GM18519 (cell line): ENCODE measurements around the gene OSTF1.

Source experiments
- ATAC-seq: cut with Tn5 transposase; IDR thresholded peaks from one replicate; pipeline ENCODE4 v1.9.1; 2021; ENCODE audit warnings: mild to moderate bottlenecking, moderate library complexity; ENCODE audit not compliant: unreplicated experiment, low FRiP score

OSTF1 gene

GRCh38 chr9:75083188-75083970 is 4.9 kb upstream of the OSTF1 start:
- no peak for ATAC-seq

DNA sequence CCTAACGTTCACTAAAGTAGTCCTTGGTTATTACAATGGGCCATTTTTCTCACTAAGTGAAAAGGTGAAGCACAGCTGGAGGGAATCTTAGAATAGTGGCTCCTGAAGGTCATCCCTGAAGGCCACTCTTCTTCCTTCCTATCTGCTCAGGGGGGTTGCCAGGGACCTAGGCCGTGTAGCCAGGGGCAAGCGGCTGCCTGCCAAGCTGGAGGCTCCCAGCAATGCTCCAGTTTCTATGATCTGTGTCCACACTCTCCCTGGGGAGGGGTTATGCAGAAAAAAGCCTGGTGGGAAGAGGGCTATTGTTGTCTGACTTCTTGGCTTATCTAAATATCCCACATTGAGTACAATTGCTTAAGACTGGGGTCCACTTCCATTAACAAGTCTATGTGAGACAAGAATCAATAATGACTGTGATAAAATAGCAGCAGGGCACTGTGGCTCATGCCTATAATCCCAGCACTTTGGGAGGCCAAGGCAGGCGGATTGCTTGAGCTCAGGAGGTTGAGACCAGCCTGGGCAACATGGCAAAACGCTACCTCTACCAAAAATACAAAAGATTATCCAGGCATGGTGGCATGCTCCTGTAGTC is 4.1 kb upstream of the OSTF1 start:
- no peak for ATAC-seq

DNA sequence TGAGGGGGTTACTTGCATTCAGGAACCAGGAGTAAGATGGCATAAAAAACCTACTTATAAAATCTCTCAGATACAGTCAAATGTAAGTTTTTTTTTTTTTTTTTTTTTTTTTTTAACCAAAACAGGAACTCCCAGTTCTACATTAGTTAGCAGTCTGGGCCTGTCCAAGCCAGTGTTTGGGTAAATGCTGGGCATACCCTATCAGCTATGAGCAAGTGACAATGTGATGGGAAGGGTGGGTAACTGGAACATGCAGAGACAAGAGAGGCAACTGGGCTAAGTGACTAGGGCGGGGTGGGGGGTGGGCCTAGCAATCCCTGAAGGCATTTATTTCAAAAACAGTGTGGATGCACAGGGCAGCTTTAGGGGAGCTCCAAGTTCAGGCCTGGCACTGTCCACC is 2.7 kb upstream of the OSTF1 start:
- no peak for ATAC-seq

DNA sequence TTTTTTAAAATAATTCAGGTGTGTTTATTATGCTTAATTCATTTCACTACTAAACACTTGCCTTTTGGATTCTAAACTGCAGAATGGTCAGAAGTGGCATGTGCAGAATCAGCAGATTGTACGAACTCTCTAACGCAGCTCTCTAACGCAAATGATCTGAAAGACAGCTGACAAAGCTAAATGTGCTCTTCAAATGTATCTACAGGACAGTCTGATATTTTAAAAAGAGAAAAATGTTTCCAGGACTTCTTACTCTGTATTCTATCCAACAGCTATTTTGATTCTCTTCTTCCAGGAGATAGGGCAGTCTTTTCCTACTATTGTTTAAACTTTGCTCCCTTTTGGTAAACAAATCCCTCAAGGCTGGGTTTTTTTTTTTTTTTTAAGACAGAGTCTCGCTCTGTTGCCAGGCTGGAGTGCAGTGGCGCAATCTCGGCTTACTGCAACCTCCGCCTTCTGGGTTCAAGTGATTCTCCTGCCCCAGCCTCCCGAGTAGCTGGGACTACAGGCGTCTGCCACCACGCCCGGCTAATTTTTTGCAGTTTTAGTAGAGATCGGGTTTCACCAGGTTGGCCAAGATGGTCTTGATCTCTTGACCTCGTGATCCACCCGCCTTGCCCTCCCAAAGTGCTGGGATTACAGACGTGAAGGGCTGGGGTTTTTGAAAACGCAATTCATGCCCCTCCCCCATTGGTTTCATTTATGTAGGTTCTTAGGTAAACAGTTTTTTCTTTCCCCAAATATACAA is 1.6 kb upstream of the OSTF1 start:
- no peak for ATAC-seq

DNA sequence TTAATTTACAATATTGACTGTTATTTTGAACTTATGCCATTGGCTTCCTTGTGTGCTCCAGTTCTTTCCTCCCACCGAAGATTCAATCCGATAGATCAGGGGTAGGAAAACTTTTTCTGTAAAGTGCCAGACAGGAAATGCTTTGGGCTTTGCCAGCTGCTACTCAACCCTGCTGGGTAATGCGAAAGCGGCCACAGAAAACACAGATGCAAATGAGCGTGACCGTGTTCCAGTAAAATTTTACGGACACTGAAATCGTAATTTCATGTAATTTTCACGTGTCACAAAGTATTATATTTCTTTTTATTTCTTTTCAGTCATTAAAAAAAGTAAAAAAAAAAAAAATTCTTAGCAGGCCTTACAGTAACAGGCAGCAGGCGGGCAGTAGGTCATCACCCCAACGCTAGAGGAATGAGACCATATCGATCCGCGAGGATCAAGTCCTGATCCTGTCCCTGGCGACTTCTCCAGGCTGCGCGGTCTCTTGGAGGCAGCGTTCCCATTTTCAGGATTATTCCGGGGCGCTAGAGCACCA is 958 bp upstream of the OSTF1 start:
- ATAC-seq: peak; percentile 21

GRCh38 chr9:75088646-75089372 is 495 bp downstream of the OSTF1 start:
- ATAC-seq: peak; percentile 25

DNA sequence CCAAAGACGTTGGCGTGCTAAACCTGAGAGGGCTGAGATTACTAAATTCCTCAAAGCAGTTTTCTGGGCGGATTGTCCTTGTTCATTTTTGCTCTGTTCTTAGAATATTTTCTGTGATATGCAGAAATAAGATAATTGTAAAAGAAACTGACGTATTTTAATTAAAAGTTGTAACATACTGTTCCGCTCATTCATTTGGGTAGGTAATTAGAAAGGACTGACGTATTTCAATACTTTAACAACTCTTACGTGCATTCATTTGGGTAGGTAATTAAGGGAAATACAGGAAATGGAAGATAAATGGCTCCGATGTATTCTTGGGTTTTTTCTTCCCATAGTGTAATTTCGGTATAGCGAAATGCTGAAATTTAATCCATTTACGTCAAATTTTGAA is 1.1 kb downstream of the OSTF1 start:
- ATAC-seq: no peak

- no peak for ATAC-seq
These were observed 2.3 kb downstream of the OSTF1 start for GRCh38 chr9:75090579-75090978.

GRCh38 chr9:75092766-75093165 is 4.5 kb downstream of the OSTF1 start:
- ATAC-seq: no peak

- no peak for ATAC-seq
These were observed 8.5 kb downstream of the OSTF1 start for GRCh38 chr9:75096796-75097195.

DNA sequence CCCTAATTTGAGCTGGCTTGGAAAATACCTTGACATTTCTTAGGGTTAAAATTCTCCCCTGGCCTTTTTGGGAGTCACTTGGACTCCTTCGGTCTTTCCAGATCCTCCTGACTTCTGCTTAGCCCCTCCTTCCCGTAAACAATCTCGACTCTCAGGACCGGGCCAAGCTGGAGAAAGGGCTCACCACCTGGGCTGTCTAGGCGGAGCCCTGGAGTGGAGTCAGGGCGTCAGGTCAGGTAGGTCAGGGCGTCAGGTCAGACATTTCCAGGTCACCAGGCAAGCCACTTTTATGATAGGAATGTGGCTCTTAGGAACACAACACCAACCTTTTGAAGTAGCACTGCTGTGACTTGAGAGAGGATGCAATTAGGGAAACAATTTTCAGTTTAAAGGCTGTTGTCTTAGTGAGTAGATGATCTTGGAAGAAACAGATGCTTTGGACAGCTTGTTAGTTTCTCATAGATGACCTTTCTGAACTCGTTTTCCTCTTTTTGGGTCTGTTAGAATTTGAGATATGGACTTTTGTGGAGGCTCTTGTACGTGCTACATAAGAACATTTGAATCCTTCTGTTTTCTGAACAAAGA is 12.8 kb downstream of the OSTF1 start:
- no peak for ATAC-seq

DNA sequence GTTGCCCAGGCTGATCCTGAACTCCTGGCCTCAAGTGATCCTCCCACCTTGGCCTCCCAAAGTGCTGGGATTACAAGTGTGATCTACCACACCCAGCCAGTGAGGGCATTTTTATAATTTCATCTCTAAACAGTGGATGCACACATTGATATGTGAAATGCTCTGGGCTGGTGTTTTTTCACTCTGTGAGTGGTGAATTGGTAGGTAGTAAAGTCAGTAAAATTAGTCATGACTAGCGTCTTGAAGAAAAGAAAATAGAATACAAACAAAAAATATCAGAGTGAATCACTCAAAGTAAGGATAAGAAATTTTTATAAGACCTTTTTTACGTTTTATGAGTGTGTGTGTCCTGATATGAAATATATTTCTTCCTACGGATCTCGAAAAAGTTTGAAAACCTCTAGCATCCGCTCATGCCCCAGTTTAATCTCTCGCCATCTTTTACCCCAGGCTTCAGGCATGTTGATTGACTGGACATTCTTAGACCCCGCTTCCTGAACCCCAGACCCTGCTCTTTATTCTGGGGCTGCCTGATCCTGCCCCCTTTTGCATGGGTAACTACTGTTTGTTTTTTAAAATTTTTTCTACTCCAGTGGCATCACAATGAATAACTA is 14.0 kb downstream of the OSTF1 start:
- no peak for ATAC-seq

DNA sequence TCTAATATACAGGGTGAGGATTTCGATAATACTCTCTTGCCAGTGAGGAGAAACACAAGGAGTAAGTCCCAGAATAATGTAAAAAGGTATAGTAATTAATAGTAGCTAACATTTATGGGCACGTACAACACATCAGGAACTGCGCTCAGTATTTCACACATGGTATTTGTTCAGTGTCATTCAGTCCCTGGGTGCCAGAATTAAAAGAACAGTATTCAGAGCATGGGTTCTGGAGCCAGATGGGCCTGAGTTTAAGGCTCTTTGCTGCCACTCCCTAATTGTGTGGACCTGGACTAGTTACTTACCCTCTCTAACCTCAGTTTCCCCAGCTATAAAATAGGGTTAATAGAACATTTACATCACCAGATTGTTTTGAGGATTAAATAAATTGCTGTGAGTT is 16.3 kb downstream of the OSTF1 start:
- ATAC-seq: no peak

DNA sequence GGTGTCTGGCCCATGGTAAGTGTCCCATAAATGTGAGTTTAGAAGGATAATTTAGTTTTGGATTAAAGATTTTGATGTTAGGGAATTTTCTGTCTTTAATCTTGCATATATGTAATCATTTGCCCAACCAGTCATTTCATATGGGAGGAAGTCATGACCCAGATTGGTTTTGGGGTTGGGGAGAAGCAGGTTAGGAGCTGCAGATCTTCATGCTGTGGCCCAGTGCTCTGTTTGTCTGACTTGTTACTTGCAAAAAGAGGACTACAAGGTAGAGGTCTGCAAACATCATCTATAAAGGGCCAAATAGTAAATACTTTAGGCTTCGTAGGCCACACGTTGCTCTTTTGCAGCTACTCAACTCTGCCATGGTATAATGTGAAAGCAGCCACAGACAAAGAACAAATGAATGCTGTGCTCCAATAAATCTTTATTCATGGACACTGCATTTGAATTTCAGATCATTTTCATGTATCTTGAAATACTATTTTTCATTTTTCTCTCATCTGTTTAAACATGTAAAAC is 16.8 kb downstream of the OSTF1 start:
- ATAC-seq: no peak

- ATAC-seq: no peak
These were observed 17.5 kb downstream of the OSTF1 start for GRCh38 chr9:75105841-75106240.

GRCh38 chr9:75106857-75107256 is 18.5 kb downstream of the OSTF1 start:
- ATAC-seq: no peak

- no peak for ATAC-seq
These were observed 20.3 kb downstream of the OSTF1 start for GRCh38 chr9:75108571-75108970.

DNA sequence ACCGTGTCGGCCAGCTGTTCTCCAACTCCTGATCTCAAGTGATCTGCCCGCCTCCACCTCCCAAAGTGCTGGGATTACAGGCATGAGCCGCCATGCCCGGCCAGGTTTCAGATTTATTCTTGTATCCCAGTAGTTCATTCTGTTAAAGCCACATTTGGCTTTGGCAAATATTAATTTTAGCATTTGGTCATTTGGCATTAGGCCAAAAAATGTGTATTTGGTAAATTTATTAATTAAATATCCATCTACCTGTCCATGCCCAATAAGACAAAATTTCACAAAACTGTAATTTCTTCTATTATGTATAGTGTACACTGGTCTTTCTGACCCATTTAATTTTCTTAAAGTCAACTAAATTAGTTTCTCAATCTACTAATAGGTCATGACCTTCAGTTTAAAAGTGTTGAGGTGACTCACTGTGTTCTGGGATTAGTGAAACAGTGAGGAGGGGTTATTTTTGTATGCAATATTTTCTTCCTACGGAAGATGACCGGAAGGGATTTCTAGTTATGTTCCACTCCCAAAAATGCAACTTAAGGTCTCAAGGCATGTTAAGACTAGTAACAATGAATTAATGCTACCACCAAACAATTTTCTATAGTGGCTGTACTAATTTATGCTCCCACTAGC is 21.0 kb downstream of the OSTF1 start:
- no peak for ATAC-seq

GRCh38 chr9:75111019-75111622 is 22.8 kb downstream of the OSTF1 start:
- no peak for ATAC-seq
